DOHH2 (cell line): ENCODE results near the gene PCNX4.

Experiments
- H3F3A ChIP-seq: fragments of 200-600 bp; sonication (generic), shearing (Covaris generic); 2 replicates; pipeline ENCODE4 v1.6.0; 2016; ENCODE audit warnings: antibody characterized with exemption, mild to moderate bottlenecking; ENCODE audit not compliant: control insufficient read depth, insufficient read depth
- H3K27ac ChIP-seq: fragments of 200-600 bp; sonication (generic); 2 replicates; pipeline ENCODE4 v1.5.1; 2014; ENCODE audit warnings: low read depth, mild to moderate bottlenecking, low read length, moderate library complexity
- H3K27me3 ChIP-seq: fragments of 200-600 bp; sonication (generic); 2 replicates; pipeline ENCODE4 v1.6.1; 2014; ENCODE audit warnings: mild to moderate bottlenecking, low read length, mixed read lengths; ENCODE audit not compliant: control insufficient read depth
- H3K36me3 ChIP-seq: fragments of 200-600 bp; sonication (generic); 2 replicates; pipeline ENCODE4 v1.6.1; 2014; ENCODE audit warnings: mild to moderate bottlenecking, low read length, moderate library complexity, mixed read lengths; ENCODE audit not compliant: control insufficient read depth
- H3K4me1 ChIP-seq: fragments of 200-600 bp; sonication (generic); 2 replicates; pipeline ENCODE4 v1.6.1; 2014; ENCODE audit warnings: mild to moderate bottlenecking, low read length, mixed read lengths; ENCODE audit not compliant: control insufficient read depth
- H3K4me2 ChIP-seq: fragments of 200-600 bp; sonication (generic); 2 replicates; pipeline ENCODE4 v1.6.0; 2014; ENCODE audit warnings: mild to moderate bottlenecking, low read length, moderate library complexity
- H3K4me3 ChIP-seq: fragments of 200-600 bp; sonication (generic); 2 replicates; pipeline ENCODE4 v1.5.1; 2014; ENCODE audit warnings: mild to moderate bottlenecking, low read length, mixed read lengths
- H3K79me2 ChIP-seq: fragments of 200-600 bp; sonication (generic); 2 replicates; pipeline ENCODE4 v1.6.1; 2014; ENCODE audit warnings: mild to moderate bottlenecking, low read length, mixed read lengths; ENCODE audit not compliant: control insufficient read depth
- H3K9me2 ChIP-seq: fragments of 200-600 bp; sonication (generic); replicated peaks from 2 replicates; pipeline ENCODE4 v1.6.1; 2014; ENCODE audit warnings: mild to moderate bottlenecking, low read length, mixed read lengths; ENCODE audit not compliant: control insufficient read depth
- H3K9me3 ChIP-seq: fragments of 200-600 bp; sonication (generic); 2 replicates; pipeline ENCODE4 v1.6.1; 2014; ENCODE audit warnings: antibody characterized with exemption, low read length, mixed read lengths; ENCODE audit not compliant: control insufficient read depth, insufficient read depth
- H4K20me1 ChIP-seq: fragments of 200-600 bp; sonication (generic); 2 replicates; pipeline ENCODE4 v1.6.0; 2014; ENCODE audit warnings: low read depth, mild to moderate bottlenecking, antibody characterized with exemption, low read length, moderate library complexity; ENCODE audit not compliant: control insufficient read depth, insufficient read depth
- CTCF ChIP-seq: fragments of 200-600 bp; sonication (generic); IDR thresholded peaks from one replicate; pipeline ENCODE4 v1.5.1; 2014; ENCODE audit warnings: antibody characterized with exemption, mild to moderate bottlenecking, low read depth, low read length; ENCODE audit not compliant: poor library complexity, severe bottlenecking
- EZH2phosphoT487 ChIP-seq: fragments of 200-600 bp; sonication (generic); IDR thresholded peaks from 2 replicates; pipeline ENCODE4 v1.6.1; 2017; ENCODE audit warnings: borderline replicate concordance, mild to moderate bottlenecking, antibody characterized with exemption, low read length, moderate library complexity, mixed read lengths

PCNX4 gene

GRCh38 chr14:60079723-60080122 lies 12.0 kb upstream of the PCNX4 start:
- H3K27me3 ChIP-seq = no peaks in the 10 kb centered on the region
- 0 out of 2 replicates have a peak, but pooled peaks cover 2% of the 10 kb centered on the region for H3K9me2 ChIP-seq
- H3K36me3 ChIP-seq = no peaks in the 10 kb centered on the region
- no peaks in the 10 kb centered on the region for H3K79me2 ChIP-seq
- no peak overlapping the region for H3K4me2 ChIP-seq
- H3K4me3 ChIP-seq = no peak overlapping the region
- H3F3A ChIP-seq = no peaks in the 10 kb centered on the region; the same call in 1 of the 2 replicates
- H3K4me1 ChIP-seq = no peaks in the 10 kb centered on the region
- no peak for TF ChIP-seq CTCF
- TF ChIP-seq EZH2phosphoT487 = no peak
- H3K9me3 ChIP-seq = no peaks in the 10 kb centered on the region
- no peaks in the 10 kb centered on the region for H4K20me1 ChIP-seq
- no peak overlapping the region for H3K27ac ChIP-seq

- TF ChIP-seq EZH2phosphoT487 (no peak), CTCF (no peak)
Observed at GRCh38 chr14:60085085-60085484, 6.6 kb upstream of the PCNX4 start.

GRCh38 chr14:60085693-60086092 lies 6.0 kb upstream of the PCNX4 start:
- no peak for TF ChIP-seq EZH2phosphoT487
- TF ChIP-seq CTCF = no peak
- Histone ChIP-seq H3K9me3 (no peaks in the 10 kb centered on the region), H3K36me3 (no peaks in the 10 kb centered on the region)

More at GRCh38 chr14:60085085-60085484, 6.6 kb upstream of the PCNX4 start:
- Histone ChIP-seq H3K27ac (no peak overlapping the region), H3K27me3 (no peaks in the 10 kb centered on the region), H3K79me2 (no peaks in the 10 kb centered on the region), H4K20me1 (no peaks in the 10 kb centered on the region), H3K4me2 (no peak overlapping the region), H3K9me2 (0 out of 2 replicates have a peak, but pooled peaks cover 2% of the 10 kb centered on the region), H3K36me3 (no peaks in the 10 kb centered on the region), H3K9me3 (no peaks in the 10 kb centered on the region), H3F3A (no peaks in the 10 kb centered on the region; the same call in 1 of the 2 replicates), H3K4me3 (no peak overlapping the region), H3K4me1 (peaks cover 1% of the 10 kb centered on the region)

More at GRCh38 chr14:60085693-60086092, 6.0 kb upstream of the PCNX4 start:
- Histone ChIP-seq H3K27ac (no peak overlapping the region), H3K4me1 (peaks cover 7% of the 10 kb centered on the region), H3K79me2 (0 out of 2 replicates have a peak, but pooled peaks cover 3% of the 10 kb centered on the region), H4K20me1 (no peaks in the 10 kb centered on the region), H3K9me2 (0 out of 2 replicates have a peak, but pooled peaks cover 2% of the 10 kb centered on the region), H3K4me3 (no peak overlapping the region), H3K4me2 (no peak overlapping the region), H3F3A (no peaks in the 10 kb centered on the region), H3K27me3 (no peaks in the 10 kb centered on the region)
